Activated CD8-positive, alpha-beta T cell treated with anti-CD3 and anti-CD28 coated beads for 36 hours (primary cell): Measurements from ENCODE around the gene CENPM. TPM values are rescaled to one million over a fixed set of nuclear protein-coding genes. Genes with fewer than 3 reads are reported as not detected.

Experiments
- ATAC-seq: fragments of 200-7000 bp; cut with Tn5 transposase; one replicate; pipeline ENCODE4 v1.10.0; 2021; ENCODE audit warnings: mild to moderate bottlenecking, moderate library complexity
- CTCF ChIA-PET: fragments of 350-600 bp; sonication (Branson Sonifier 250); formaldehyde crosslinking; loops from one replicate; lab custom pipeline; 2021; ENCODE audit warnings: antibody characterized with exemption; lab: Charles Lee
- POLR2A ChIA-PET: fragments of 350-600 bp; sonication (Branson Sonifier 250); formaldehyde crosslinking; loops from one replicate; lab custom pipeline; 2021; ENCODE audit warnings: antibody characterized with exemption; lab: Charles Lee
- DNase-seq: peaks from one replicate; pipeline ENCODE4 v3.0.0-alpha.2; 2020
- H3K27ac Mint-ChIP-seq: one replicate; pipeline ENCODE4 v1.8.0; 2021; ENCODE audit warnings: mild to moderate bottlenecking, mixed read lengths
- H3K27me3 Mint-ChIP-seq: one replicate; pipeline ENCODE4 v1.8.0; 2021; ENCODE audit warnings: mixed read lengths
- H3K36me3 Mint-ChIP-seq: one replicate; pipeline ENCODE4 v1.8.0; 2021; ENCODE audit warnings: low read depth, mixed read lengths
- H3K4me1 Mint-ChIP-seq: one replicate; pipeline ENCODE4 v1.8.0; 2021; ENCODE audit warnings: low read depth, mixed read lengths
- H3K4me3 Mint-ChIP-seq: one replicate; pipeline ENCODE4 v1.8.0; 2021; ENCODE audit warnings: mild to moderate bottlenecking, moderate library complexity, mixed read lengths
- H3K9me3 Mint-ChIP-seq: one replicate; pipeline ENCODE4 v1.8.0; 2021; ENCODE audit warnings: mixed read lengths
- CTCF ChIP-seq: fragments of 200-600 bp; IDR thresholded peaks from one replicate; pipeline ENCODE4 v1.8.0; 2022; ENCODE audit warnings: antibody characterized with exemption, mild to moderate bottlenecking
- intact Hi-C: fragments of 100-400 bp; cut with micrococcal nuclease; formaldehyde crosslinking; loops from one replicate; pipeline ENCODE4 v1.10.0; 2022
- total RNA-seq, 2 experiments: library from RNA; stranded (reverse); gene quantifications; one replicate each; pipeline ENCODE4 v1.2.3, GENCODE V29; 2021

The CENPM gene
- total RNA-seq, 2 experiments from 2014 or later = 62.5 to 63.1 TPM

- POLR2A ChIA-PET = interaction anchor here (1.2 kb wide), 1 partner anchor 241 kb away, joined by 3 read pairs; no protein-coding TSS in a partner anchor
- H3K4me3 Mint-ChIP-seq = no peak overlapping the region
- no peak overlapping the region for H3K27ac Mint-ChIP-seq
- no peaks in the 10 kb centered on the region for H3K4me1 Mint-ChIP-seq
- no peak for TF ChIP-seq CTCF
- ATAC-seq = no peak
- no peaks in the 10 kb centered on the region for H3K9me3 Mint-ChIP-seq
- intact Hi-C loops = no loop called here
- no peaks in the 10 kb centered on the region for H3K36me3 Mint-ChIP-seq
- peaks cover 34% of the 10 kb centered on the region for H3K27me3 Mint-ChIP-seq
- no peak for DNase-seq
- CTCF ChIA-PET = no interaction called here
Observed at GRCh38 chr22:41979423-41980250, 32.7 kb upstream of the CENPM start.

- Mint-ChIP-seq H3K4me3 (no peak overlapping the region), H3K36me3 (no peaks in the 10 kb centered on the region), H3K4me1 (no peaks in the 10 kb centered on the region), H3K9me3 (no peaks in the 10 kb centered on the region), H3K27me3 (peaks cover 37% of the 10 kb centered on the region), H3K27ac (no peak overlapping the region)
- ChIA-PET CTCF (interaction anchor here (1.4 kb wide), 1 partner anchor 39 kb away, joined by 3 read pairs; no protein-coding TSS in a partner anchor), POLR2A (no interaction called here)
- no peak for DNase-seq
- ATAC-seq = no peak
- no peak for TF ChIP-seq CTCF
- intact Hi-C loops = no loop called here
Observed at GRCh38 chr22:41978732-41979131, 31.8 kb upstream of the CENPM start.

- Mint-ChIP-seq H3K27ac (no peak overlapping the region), H3K4me3 (peak overlapping the region; percentile 15), H3K4me1 (no peaks in the 10 kb centered on the region), H3K36me3 (no peaks in the 10 kb centered on the region), H3K9me3 (no peaks in the 10 kb centered on the region), H3K27me3 (peaks cover 46% of the 10 kb centered on the region)
- ATAC-seq (peak; percentile 35), DNase-seq (peak; percentile 37)
- POLR2A ChIA-PET = interaction anchor here (0.6 kb wide), 1 partner anchor 970 kb away, joined by 3 read pairs; no protein-coding TSS in a partner anchor
- CTCF ChIA-PET = interaction anchor here (0.8 to 1.4 kb wide), 2 partner anchors 37 to 48 kb away, joined by 3 read pairs; no protein-coding TSS in a partner anchor
- intact Hi-C loops = no loop called here
- no peak for TF ChIP-seq CTCF
Observed at GRCh38 chr22:41976961-41977566, 30.1 kb upstream of the CENPM start.

- H3K27me3 Mint-ChIP-seq = peaks cover 46% of the 10 kb centered on the region
- POLR2A ChIA-PET = interaction anchor here (0.6 kb wide), 1 partner anchor 971 kb away, joined by 3 read pairs; no protein-coding TSS in a partner anchor
- CTCF ChIA-PET = interaction anchor here (1.7 kb wide), 1 partner anchor 9 kb away, joined by 5 read pairs; no protein-coding TSS in a partner anchor
- intact Hi-C loops = no loop called here
- DNase-seq (peak; percentile 49), ATAC-seq (peak; percentile 69)
- no peaks in the 10 kb centered on the region for H3K36me3 Mint-ChIP-seq
- H3K4me3 Mint-ChIP-seq = peak overlapping the region; percentile 58
- no peaks in the 10 kb centered on the region for H3K4me1 Mint-ChIP-seq
- H3K27ac Mint-ChIP-seq = no peak overlapping the region
- H3K9me3 Mint-ChIP-seq = no peaks in the 10 kb centered on the region
- TF ChIP-seq CTCF = no peak
Observed at GRCh38 chr22:41976070-41976901, 29.3 kb upstream of the CENPM start.
